ENCODE results near the gene HSD17B1.

HSD17B1 gene

DNA sequence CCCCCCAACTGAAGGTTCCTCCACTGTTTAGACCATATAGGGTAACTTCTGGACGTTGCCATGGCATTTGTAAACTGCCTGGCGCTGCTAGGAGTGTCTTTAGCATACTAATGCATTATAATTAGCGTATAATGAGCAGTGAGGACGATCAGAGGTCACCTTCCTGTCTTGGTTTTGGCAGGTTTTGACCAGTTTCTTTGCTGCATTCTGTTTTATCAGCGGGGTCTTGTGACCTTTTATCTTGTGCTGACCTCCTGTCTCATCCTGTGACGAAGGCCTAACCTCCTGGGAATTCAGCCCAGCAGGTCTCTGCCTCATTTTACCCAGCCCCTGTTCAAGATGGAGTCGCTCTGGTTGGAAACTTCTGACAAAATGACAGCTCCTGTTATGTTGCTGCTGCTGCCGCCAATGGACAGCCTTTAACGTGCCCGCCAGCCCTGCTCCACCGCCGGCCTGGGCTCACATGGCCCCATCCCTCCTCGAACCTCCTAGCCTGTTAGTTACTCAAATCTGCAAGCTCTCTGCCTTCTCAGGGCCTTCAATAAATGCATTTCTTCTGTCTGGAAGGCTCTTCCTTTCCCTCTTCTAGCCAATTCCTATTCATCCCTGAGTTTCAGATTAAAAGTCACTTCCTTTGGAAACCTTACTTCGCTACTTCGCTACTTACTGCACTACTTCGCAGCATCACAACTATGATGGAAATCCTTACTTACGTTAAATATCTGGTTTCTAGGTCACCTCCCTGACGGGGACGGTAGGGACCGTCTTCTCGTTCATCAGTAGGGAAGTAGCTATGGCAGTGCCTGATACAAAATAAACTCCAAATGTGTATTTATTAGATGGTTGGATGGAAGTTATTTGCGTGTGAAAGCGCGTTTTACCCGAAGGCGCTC lies 17.3 kb upstream of the HSD17B1 start:
- Histone ChIP-seq H3K27me3 (no peaks in the 10 kb centered on the region), H3K4me3 (peak overlapping the region; percentile 64), H3K27ac (peak overlapping the region; percentile 86 to 92), H3K36me3 (peaks cover 16 to 25% (median 17%) of the 10 kb centered on the region in 3 donors), H3K9me3 (no peaks in the 10 kb centered on the region), H3K4me1 (peaks cover 6 to 48% (median 32%) of the 10 kb centered on the region in 4 donors)
- intact Hi-C loops (cut with DNase I; ENCODE audit: low total_unique reads) = no loop called here
- no peak for TF ChIP-seq CTCF (IDR thresholded peaks at IDR 0.05)
- DNase-seq = no peak

DNA sequence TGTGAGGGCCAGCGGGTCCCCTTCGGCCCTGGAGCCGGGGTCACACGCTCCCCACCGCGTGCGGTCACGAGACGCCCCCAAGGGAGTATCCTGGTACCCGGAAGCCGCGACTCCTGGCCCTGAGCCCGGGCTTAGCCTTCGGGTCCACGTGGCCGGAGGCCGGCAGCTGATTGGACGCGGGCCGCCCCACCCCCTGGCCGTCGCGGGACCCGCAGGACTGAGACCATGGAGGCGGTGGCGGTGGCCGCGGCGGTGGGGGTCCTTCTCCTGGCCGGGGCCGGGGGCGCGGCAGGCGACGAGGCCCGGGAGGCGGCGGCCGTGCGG lies 16.7 kb upstream of the HSD17B1 start, which contains the start of gene NAGLU:
NAGLU (plus strand) TSS at position 194 of the 324 bp plus-strand sequence; CDS start at position 226, 32 bp downstream.
- no peak for TF ChIP-seq CTCF (IDR thresholded peaks at IDR 0.05)
- Histone ChIP-seq H3K27me3 (no peaks in the 10 kb centered on the region), H3K4me1 (peaks cover 6 to 46% (median 30%) of the 10 kb centered on the region in 4 donors), H3K27ac (peak within 1 kb of the TSS; percentile 86 to 92), H3K36me3 (peaks cover 18 to 31% (median 19%) of the 10 kb centered on the region in 3 donors), H3K4me3 (peak within 1 kb of the TSS; percentile 64), H3K9me3 (no peaks in the 10 kb centered on the region)
- intact Hi-C loops (cut with DNase I; ENCODE audit: low total_unique reads) = no loop called here
- DNase-seq = peak; percentile 97 to 99

- H3K4me3 ChIP-seq = peak overlapping the region; percentile 64
- peak overlapping the region; percentile 86 to 92 for H3K27ac ChIP-seq
- no peak for TF ChIP-seq CTCF (IDR thresholded peaks at IDR 0.05)
- peaks cover 21 to 37% (median 25%) of the 10 kb centered on the region in 3 donors for H3K36me3 ChIP-seq
- H3K4me1 ChIP-seq = peaks cover 6 to 41% (median 27%) of the 10 kb centered on the region in 4 donors
- peak; percentile 83 to 96 for DNase-seq
- no peaks in the 10 kb centered on the region for H3K27me3 ChIP-seq
- H3K9me3 ChIP-seq = no peaks in the 10 kb centered on the region
- intact Hi-C loops (cut with DNase I; ENCODE audit: low total_unique reads) = no loop called here
Measured at GRCh38 chr17:42536372-42537155, 16.2 kb upstream of the HSD17B1 start.

GRCh38 chr17:42537156-42537805 lies 15.4 kb upstream of the HSD17B1 start:
- Histone ChIP-seq H3K27ac (peak overlapping the region; percentile 86 to 92), H3K4me1 (peaks cover 6 to 38% (median 25%) of the 10 kb centered on the region in 4 donors), H3K9me3 (no peaks in the 10 kb centered on the region), H3K27me3 (no peaks in the 10 kb centered on the region), H3K4me3 (peak overlapping the region; percentile 64), H3K36me3 (peaks cover 21 to 44% (median 27%) of the 10 kb centered on the region in 3 donors)
- peak in 1 of 2 donors; percentile 74 for DNase-seq
- no peak for TF ChIP-seq CTCF (IDR thresholded peaks at IDR 0.05)
- intact Hi-C loops (cut with DNase I; ENCODE audit: low total_unique reads) = no loop called here

DNA sequence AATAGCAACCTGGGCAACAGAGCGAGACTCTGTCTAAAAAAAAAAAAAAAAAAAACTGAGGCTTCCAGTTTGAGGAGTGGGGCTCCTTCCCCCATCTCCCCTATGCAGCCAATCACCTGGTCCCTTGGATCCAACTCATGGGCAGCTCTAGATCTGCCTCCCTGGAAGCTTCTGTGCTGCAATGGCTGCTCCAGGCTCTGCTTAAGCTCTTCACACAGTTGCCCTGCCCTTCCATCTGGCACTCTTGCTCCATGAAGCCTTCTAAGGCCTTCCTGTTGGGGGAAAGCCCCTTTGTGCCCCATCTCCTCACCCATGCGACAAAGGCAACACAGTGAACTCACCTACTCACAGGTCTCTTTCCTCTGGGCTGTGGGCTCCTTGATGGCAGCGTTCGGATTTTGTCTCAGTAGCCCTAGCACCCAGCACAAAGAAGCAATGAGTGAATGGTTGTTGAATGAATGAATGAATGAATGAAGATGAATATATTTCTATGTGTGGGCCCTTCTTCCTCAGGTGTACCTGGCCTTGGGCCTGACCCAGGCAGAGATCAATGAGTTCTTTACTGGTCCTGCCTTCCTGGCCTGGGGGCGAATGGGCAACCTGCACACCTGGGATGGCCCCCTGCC lies 14.8 kb upstream of the HSD17B1 start:
- no peaks in the 10 kb centered on the region for H3K9me3 ChIP-seq
- peaks cover 26 to 50% (median 31%) of the 10 kb centered on the region in 3 donors for H3K36me3 ChIP-seq
- intact Hi-C loops (cut with DNase I; ENCODE audit: low total_unique reads) = no loop called here
- H3K4me1 ChIP-seq = peaks cover 6 to 33% (median 22%) of the 10 kb centered on the region in 4 donors
- no peaks in the 10 kb centered on the region for H3K27me3 ChIP-seq
- no peak for TF ChIP-seq CTCF (IDR thresholded peaks at IDR 0.05)
- H3K27ac ChIP-seq = no peak overlapping the region
- no peak for DNase-seq
- H3K4me3 ChIP-seq = no peak overlapping the region

Measured in tibial artery (tissue), 4 donors.